PFSK-1 (cell line): ENCODE measurements around the gene C19orf38.

Experiments used
- FOXP2 ChIP-seq: optimal IDR thresholded peaks from 2 replicates; pipeline ENCODE3; 2011; ENCODE audit warnings: borderline replicate concordance, control low read depth, inconsistent platforms; ENCODE audit not compliant: insufficient read depth; ENCODE audit errors: extremely low read length, extremely low read depth
- POLR2AphosphoS5 ChIP-seq: IDR thresholded peaks from 2 replicates; pipeline ENCODE4 v1.6.1; 2012; ENCODE audit warnings: low read depth, mild to moderate bottlenecking, control low read depth, low read length, moderate library complexity
- REST ChIP-seq, 2 experiments: IDR thresholded peaks; 2 replicates each; pipeline versions ENCODE4 v1.6.1 to v1.8.0; 2011 to 2012; ENCODE audit warnings: low read depth in 2 of 2, low read length in 2 of 2, control low read depth in 1 of 2, inconsistent platforms in 1 of 2, mild to moderate bottlenecking in 1 of 2, moderate library complexity in 1 of 2; ENCODE audit not compliant: insufficient read depth in 1 of 2
- SIN3A ChIP-seq: IDR thresholded peaks from 2 replicates; pipeline ENCODE4 v1.6.1; 2012; ENCODE audit warnings: mild to moderate bottlenecking, low read length, moderate library complexity, borderline replicate concordance; ENCODE audit not compliant: insufficient read depth
- TAF1 ChIP-seq: IDR thresholded peaks from 2 replicates; pipeline ENCODE4 v1.6.1; 2012; ENCODE audit warnings: low read length, control low read depth, borderline replicate concordance; ENCODE audit not compliant: insufficient read depth

Gene C19orf38

DNA sequence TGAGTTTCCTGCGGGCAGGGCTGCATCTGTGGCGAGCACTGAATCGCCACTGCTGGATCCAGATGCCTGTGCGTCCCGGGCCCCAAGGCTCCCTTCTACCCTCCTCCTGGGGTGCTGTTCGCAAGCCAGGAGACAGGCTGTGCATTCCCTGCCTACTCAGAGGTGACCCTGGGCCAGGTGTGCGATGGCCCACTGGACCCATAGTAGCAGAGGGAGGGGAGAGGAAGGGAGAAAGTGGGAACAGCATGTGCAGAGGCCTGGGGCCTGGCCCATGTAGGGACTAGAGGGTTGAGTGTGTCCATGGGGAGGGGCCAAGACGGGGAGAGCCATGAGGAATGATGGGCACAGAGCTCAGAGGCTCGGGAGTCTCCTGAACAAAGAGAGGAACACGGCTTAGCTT lies 50.4 kb downstream of the C19orf38 start:
- TF ChIP-seq FOXP2 (no peak), TAF1 (no peak), SIN3A (no peak), REST (IDR thresholded peaks at IDR 0.05; ENCODE audit: insufficient read depth in 1 of 2, low read depth in 2 of 2, low read length in 2 of 2) (no peak), POLR2AphosphoS5 (no peak)

DNA sequence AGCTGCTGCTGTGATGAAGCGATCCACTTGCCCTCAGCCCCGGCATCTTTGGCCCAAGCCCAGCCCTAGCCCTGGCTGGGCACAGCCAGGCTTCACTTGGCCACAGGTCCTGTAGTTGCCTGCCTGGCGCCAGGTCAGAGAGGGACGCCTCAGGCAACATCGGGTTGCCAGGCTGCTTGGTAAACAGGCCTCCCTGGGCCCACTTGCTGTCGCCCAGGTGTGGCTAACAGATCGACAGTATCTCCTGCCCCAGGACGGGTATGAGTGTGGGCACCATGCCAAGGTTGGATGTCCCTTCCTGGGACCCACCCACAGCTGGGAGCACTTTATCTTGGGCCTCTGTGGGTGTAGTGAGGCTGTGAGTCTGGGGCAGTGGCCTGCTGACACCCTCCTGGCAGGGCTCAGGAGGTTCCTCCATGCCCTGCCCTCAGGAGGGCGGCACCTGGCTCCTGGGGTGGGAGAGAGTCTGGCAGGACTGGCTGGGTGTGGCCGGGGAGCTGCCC lies 51.0 kb downstream of the C19orf38 start:
- no peak for TF ChIP-seq POLR2AphosphoS5

- TF ChIP-seq TAF1 (no peak), SIN3A (no peak), POLR2AphosphoS5 (no peak), FOXP2 (no peak), REST (IDR thresholded peaks at IDR 0.05; ENCODE audit: insufficient read depth in 1 of 2, low read depth in 2 of 2, low read length in 2 of 2) (no peak)
Measured at GRCh38 chr19:10907925-10908324, 59.7 kb downstream of the C19orf38 start.

GRCh38 chr19:10908380-10908960 lies 60.3 kb downstream of the C19orf38 start:
- TF ChIP-seq POLR2AphosphoS5: no peak
- no peak for TF ChIP-seq REST (IDR thresholded peaks at IDR 0.05; ENCODE audit: insufficient read depth in 1 of 2, low read depth in 2 of 2, low read length in 2 of 2)
- no peak for TF ChIP-seq TAF1
- TF ChIP-seq FOXP2: no peak

- TF ChIP-seq FOXP2: no peak
- TF ChIP-seq SIN3A: no peak
- TF ChIP-seq POLR2AphosphoS5: no peak
- no peak for TF ChIP-seq TAF1
- TF ChIP-seq REST (IDR thresholded peaks at IDR 0.05; ENCODE audit: insufficient read depth in 1 of 2, low read depth in 2 of 2, low read length in 2 of 2): no peak
Measured at GRCh38 chr19:10911579-10912363, 63.6 kb downstream of the C19orf38 start.
